ENCODE data around the gene NRG2. TPM values are rescaled to one million over a fixed set of nuclear protein-coding genes. Genes with fewer than 3 reads are reported as not detected.

The NRG2 gene
- total RNA-seq, 1 experiment from 2014 or later: 0.23 TPM

GRCh38 chr5:140024928-140025327 lies 18.2 kb downstream of the NRG2 start:
- TF ChIP-seq CTCF (IDR thresholded peaks at IDR 0.05; ENCODE audit: unreplicated experiment): no peak
- Mint-ChIP-seq H3K4me3 (ENCODE audit: unreplicated experiment) (no peak overlapping the region), H3K27ac (ENCODE audit: low read depth, unreplicated experiment) (no peak overlapping the region), H3K27me3 (ENCODE audit: insufficient read depth, unreplicated experiment) (no peaks in the 10 kb centered on the region), H3K4me1 (ENCODE audit: insufficient read depth, unreplicated experiment) (no peaks in the 10 kb centered on the region), H3K36me3 (ENCODE audit: insufficient read depth, unreplicated experiment) (no peaks in the 10 kb centered on the region), H3K9me3 (ENCODE audit: unreplicated experiment) (no peaks in the 10 kb centered on the region)
- ChIA-PET CTCF (interaction anchor here (1.1 to 1.5 kb wide), 2 partner anchors 56 to 161 kb away, joined by 4 to 6 read pairs; no protein-coding TSS in a partner anchor), POLR2A (interaction anchor here (0.7 kb wide), 1 partner anchor 26 kb away, joined by 3 read pairs; no protein-coding TSS in a partner anchor)
- intact Hi-C loops (cut with micrococcal nuclease): no loop called here
- BruUV-seq (replicated peaks): no TSS peak
- no peak for DNase-seq (ENCODE audit: unreplicated experiment)

DNA sequence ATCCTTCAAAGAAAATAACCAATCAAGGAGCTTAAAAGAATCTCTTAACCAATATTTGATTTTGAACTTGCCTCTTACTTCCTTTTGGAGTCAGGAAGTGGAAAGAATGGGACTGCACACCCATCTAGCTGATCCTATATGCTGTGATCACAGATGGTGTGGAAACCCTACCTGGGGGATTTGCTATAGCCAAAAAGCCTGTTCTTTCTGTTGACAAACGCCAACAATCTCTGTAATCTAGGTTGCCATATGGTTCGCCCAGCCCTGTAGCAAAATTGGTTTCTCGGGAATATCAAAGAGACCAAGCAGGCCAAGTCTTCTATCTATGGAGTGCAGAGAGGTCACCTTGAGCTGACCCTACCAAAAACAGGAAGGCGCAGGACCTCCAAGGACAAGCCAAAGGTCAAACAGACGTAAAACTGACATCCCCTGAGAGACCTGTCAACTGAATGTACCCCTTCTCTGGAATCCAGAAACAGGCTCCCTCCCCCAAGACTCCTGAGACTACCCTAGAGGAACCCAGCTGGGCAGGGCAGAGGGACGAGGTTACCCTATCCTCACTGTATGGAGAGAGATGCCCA lies 19.4 kb downstream of the NRG2 start:
- no peak overlapping the region for H3K27ac Mint-ChIP-seq (ENCODE audit: low read depth, unreplicated experiment)
- H3K27me3 Mint-ChIP-seq (ENCODE audit: insufficient read depth, unreplicated experiment): no peaks in the 10 kb centered on the region
- no TSS peak for BruUV-seq (replicated peaks)
- ChIA-PET CTCF (interaction anchor here (0.6 to 0.7 kb wide), 2 partner anchors 56 to 109 kb away, joined by 3 to 4 read pairs; no protein-coding TSS in a partner anchor), POLR2A (interaction anchor here (1.3 kb wide), 1 partner anchor 17 kb away, joined by 3 read pairs; no protein-coding TSS in a partner anchor)
- H3K9me3 Mint-ChIP-seq (ENCODE audit: unreplicated experiment): no peaks in the 10 kb centered on the region
- H3K4me3 Mint-ChIP-seq (ENCODE audit: unreplicated experiment): no peak overlapping the region
- no peak for DNase-seq (ENCODE audit: unreplicated experiment)
- intact Hi-C loops (cut with micrococcal nuclease): no loop called here
- H3K4me1 Mint-ChIP-seq (ENCODE audit: insufficient read depth, unreplicated experiment): no peaks in the 10 kb centered on the region
- no peaks in the 10 kb centered on the region for H3K36me3 Mint-ChIP-seq (ENCODE audit: insufficient read depth, unreplicated experiment)
- no peak for TF ChIP-seq CTCF (IDR thresholded peaks at IDR 0.05; ENCODE audit: unreplicated experiment)

DNA sequence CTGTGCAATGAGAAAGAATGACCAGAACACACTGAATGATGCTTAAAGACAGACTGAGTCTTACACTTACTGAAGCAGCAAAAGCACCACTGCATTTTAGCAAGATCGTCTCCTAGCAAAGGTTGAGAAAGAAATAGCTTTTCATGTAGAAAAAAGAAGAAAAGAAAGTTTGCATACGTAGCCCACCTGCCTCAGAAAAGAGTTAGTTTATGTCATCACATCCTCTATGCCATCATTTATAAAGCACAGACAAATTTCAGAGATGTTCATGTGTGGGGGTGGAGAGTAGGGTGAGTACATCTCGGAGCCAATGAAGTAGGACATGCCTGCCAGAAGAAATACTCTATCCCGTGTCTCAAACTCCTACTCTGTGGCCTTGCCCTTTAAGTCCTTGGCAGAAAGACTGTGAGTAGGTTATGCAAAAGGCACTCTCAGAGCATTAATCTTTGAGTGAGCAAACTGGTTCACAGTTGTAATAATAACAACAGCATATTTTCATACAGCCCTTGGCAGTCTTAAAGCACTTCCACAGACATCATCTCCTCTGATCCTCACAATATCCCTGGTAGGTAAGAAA lies 22.4 kb downstream of the NRG2 start:
- Mint-ChIP-seq H3K4me1 (ENCODE audit: insufficient read depth, unreplicated experiment) (no peaks in the 10 kb centered on the region), H3K36me3 (ENCODE audit: insufficient read depth, unreplicated experiment) (no peaks in the 10 kb centered on the region), H3K4me3 (ENCODE audit: unreplicated experiment) (no peak overlapping the region), H3K27ac (ENCODE audit: low read depth, unreplicated experiment) (no peak overlapping the region), H3K9me3 (ENCODE audit: unreplicated experiment) (no peaks in the 10 kb centered on the region), H3K27me3 (ENCODE audit: insufficient read depth, unreplicated experiment) (no peaks in the 10 kb centered on the region)
- CTCF ChIA-PET: interaction anchor here (0.6 to 1.5 kb wide), 5 partner anchors 14 to 687 kb away, joined by 3 to 7 read pairs (median 3); no protein-coding TSS in a partner anchor
- intact Hi-C loops (cut with micrococcal nuclease): no loop called here
- no peak for TF ChIP-seq CTCF (IDR thresholded peaks at IDR 0.05; ENCODE audit: unreplicated experiment)
- POLR2A ChIA-PET: interaction anchor here (0.6 to 1.6 kb wide), 5 partner anchors 10 to 37 kb away, joined by 3 to 6 read pairs (median 4); no protein-coding TSS in a partner anchor
- no TSS peak for BruUV-seq (replicated peaks)
- DNase-seq (ENCODE audit: unreplicated experiment): no peak

DNA sequence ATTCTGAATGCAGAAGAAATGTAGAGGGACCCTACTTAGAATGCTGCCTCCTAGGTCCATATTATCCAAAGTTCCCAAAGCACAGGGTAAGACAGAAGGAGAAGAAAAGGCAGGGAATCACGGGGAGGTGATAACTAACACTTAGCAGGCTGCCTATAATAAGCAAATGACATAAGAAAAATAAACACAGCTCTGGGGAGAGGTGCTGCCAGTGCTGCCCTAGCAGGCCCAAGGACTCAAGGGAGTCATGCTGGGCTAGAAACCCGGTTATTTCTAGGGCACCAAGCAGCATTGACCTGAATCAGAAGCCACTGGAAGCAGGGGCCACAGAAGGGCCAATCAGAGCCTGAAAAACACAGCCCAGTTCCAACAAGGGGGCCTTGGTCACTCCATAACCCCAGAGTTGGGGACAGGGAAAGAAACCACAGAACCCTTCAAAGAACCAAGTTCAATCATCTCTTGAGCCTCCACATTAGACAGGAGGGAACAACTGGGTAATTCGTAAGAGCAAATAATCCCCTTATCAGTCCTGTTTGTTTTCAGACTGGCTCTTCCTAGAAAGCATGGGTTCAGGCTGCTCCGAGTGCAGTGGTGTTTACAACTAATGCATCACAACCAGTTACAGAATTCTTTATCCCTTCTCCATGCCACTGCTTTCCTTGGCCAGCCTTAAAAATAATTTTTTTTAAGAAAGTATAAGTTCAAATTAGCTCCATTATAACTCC lies 24.0 kb downstream of the NRG2 start:
- intact Hi-C loops (cut with micrococcal nuclease): no loop called here
- Mint-ChIP-seq H3K27ac (ENCODE audit: low read depth, unreplicated experiment) (no peak overlapping the region), H3K9me3 (ENCODE audit: unreplicated experiment) (no peaks in the 10 kb centered on the region), H3K4me3 (ENCODE audit: unreplicated experiment) (no peak overlapping the region), H3K4me1 (ENCODE audit: insufficient read depth, unreplicated experiment) (no peaks in the 10 kb centered on the region), H3K36me3 (ENCODE audit: insufficient read depth, unreplicated experiment) (no peaks in the 10 kb centered on the region), H3K27me3 (ENCODE audit: insufficient read depth, unreplicated experiment) (no peaks in the 10 kb centered on the region)
- CTCF ChIA-PET: interaction anchor here (1.5 kb wide), 1 partner anchor 50 kb away, joined by 7 read pairs; no protein-coding TSS in a partner anchor
- no TSS peak for BruUV-seq (replicated peaks)
- POLR2A ChIA-PET: interaction anchor here (0.6 to 1.6 kb wide), 5 partner anchors 18 to 247 kb away, joined by 3 to 4 read pairs (median 3); no protein-coding TSS in a partner anchor
- no peak for DNase-seq (ENCODE audit: unreplicated experiment)
- TF ChIP-seq CTCF (IDR thresholded peaks at IDR 0.05; ENCODE audit: unreplicated experiment): no peak

All from MCF 10A (cell line).